Fibroblast of villous mesenchyme (primary cell): ENCODE results near the gene LRRTM1. TPM values are rescaled to one million over a fixed set of nuclear protein-coding genes. Genes with fewer than 3 reads are reported as not detected.

ENCODE experiments used
- DNase-seq: peaks from one replicate; pipeline ENCODE4 v3.0.0-alpha.2; 2010; ENCODE audit warnings: low read depth
- H3K4me3 ChIP-seq: 2 replicates; pipeline ENCODE4 v1.5.1; 2011; ENCODE audit warnings: low read depth, mild to moderate bottlenecking, low read length
- CTCF ChIP-seq: IDR thresholded peaks from 2 replicates; pipeline ENCODE4 v1.5.1; 2012; ENCODE audit warnings: low read depth, mild to moderate bottlenecking, low read length; ENCODE audit not compliant: insufficient read depth
- total RNA-seq: library from RNA; depleted of rRNA; stranded (reverse); fragments of >200 nt; gene quantifications from 2 replicates; pipeline ENCODE4 v1.2.3, GENCODE V29; 2012

Gene LRRTM1
- total RNA-seq, 1 donor: not detected

DNA sequence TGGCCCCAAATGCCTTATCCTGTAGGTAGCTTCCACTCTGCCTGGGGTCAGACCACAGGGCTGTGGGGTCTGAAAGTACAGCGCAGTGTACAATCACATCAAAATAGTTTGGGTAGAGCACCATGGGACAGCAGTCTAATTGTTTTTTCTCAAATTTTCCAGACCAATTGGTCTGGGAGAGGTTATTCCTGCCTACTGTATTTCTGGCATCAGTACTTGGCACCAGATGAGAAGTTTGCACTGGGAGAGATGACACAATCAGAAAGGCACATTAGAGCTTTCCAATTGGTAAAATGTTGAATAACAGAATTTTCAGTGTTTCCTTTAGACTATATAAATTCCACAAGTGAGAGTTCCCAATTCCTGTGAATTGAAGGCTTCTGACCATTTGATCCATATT lies 30.9 kb upstream of the LRRTM1 start:
- TF ChIP-seq CTCF: no peak
- no peak for DNase-seq

GRCh38 chr2:80333886-80334285 lies 29.3 kb upstream of the LRRTM1 start:
- no peak for DNase-seq
- H3K4me3 ChIP-seq: no peak overlapping the region
- TF ChIP-seq CTCF: no peak

More for the DNA sequence above, 30.9 kb upstream of the LRRTM1 start:
- H3K4me3 ChIP-seq: no peak overlapping the region

- no peak for DNase-seq
Measured at GRCh38 chr2:80330527-80331450, 26.2 kb upstream of the LRRTM1 start.

GRCh38 chr2:80329491-80329890 lies 24.9 kb upstream of the LRRTM1 start:
- DNase-seq: no peak
- TF ChIP-seq CTCF: no peak
- no peak overlapping the region for H3K4me3 ChIP-seq

More at GRCh38 chr2:80330527-80331450, 26.2 kb upstream of the LRRTM1 start:
- no peak overlapping the region for H3K4me3 ChIP-seq
- no peak for TF ChIP-seq CTCF

- H3K4me3 ChIP-seq: no peak overlapping the region
- TF ChIP-seq CTCF: no peak
- DNase-seq: no peak
Measured at GRCh38 chr2:80328159-80328571, 23.6 kb upstream of the LRRTM1 start.

DNA sequence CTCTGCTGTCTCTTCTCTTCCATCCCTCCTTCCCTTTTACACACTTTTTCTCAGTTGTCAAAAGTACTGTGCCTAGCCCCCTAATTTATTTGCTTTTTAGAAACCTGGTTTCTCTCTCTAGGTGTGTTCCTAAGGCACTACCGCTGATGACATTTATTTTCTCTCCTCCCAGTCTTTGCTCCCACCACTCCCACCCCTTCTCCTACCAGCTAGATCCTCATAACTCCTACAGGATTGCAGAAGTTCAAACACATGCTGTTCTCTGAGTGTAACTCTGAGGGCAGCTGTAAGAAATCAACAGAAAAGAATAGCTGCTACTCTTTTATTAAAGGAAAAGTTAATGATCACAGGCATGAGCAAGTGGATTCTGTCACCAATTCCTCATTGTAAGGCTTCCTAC lies 22.3 kb upstream of the LRRTM1 start:
- no peak for TF ChIP-seq CTCF
- no peak overlapping the region for H3K4me3 ChIP-seq
- no peak for DNase-seq
